ENCODE measurements around the gene RASAL3.
"Not testable (repeated sequence)": the region's sequence is repeated elsewhere in the genome, so short reads cannot be mapped to it uniquely, and the experiment has no call there.

Gene RASAL3

DNA sequence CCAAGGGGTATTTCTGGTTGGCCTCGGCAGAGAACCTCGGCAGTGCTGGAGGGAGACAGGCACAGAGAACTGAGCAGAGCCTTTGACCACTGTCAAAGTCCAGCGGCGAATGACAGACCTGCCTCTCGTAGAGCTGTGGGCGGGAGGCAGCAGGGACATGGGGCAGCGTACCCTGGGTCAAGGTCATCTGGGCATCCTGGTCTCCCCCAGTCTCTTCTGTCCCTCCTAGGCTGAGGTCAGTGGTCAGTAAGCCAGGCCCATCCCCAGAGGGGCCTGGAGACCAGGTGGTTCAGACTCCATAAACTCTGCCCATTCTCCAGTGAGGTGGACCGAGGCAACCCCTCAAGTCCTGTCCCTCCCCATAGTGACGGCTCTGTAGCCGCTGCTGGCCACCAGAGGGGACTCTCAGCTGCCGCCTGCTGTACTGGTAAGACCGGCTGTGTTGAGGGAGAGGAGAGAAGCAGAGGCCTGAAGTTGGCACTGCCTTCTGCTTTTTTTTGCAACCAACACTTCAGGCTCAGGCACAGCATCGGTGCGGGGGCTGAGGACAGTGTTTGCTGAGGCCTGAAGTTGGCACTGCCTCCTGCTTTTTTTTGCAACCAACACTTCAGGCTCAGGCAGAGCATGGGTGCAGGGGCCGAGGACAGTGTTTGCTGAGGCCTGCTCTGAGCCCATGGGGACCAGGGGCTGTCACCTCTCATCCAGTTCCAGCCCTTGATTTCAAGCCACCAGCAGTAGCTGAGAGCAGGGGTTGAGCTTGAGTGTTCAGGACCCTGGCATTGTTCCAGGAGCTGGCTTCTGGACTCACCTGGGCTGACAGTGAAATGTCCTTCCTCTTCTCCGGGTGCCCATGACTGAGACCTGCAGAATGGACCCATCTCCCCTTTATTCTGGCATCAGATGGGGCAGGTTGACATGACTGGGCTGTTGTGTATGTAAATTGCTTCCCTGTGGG, 15.3 kb upstream of the RASAL3 start, which contains the start of gene PGLYRP2:
Gene PGLYRP2 (minus strand): TSS at position 111 of the 955 bp plus-strand sequence. CDS start 130 bp downstream, outside the sequence.
- Histone ChIP-seq H3K27me3 (replicated peaks; ENCODE audit: insufficient read depth, low read length) (no peaks in the 10 kb centered on the region), H3F3A (ENCODE audit: insufficient read depth, low read length) (no peaks in the 10 kb centered on the region), H3K9ac (ENCODE audit: low read length) (no peak within 1 kb of the TSS), H2AFZ (ENCODE audit: low read length) (no peak within 1 kb of the TSS), H3K79me2 (ENCODE audit: low read length) (no peaks in the 10 kb centered on the region), H4K20me1 (ENCODE audit: insufficient read depth, low read length) (no peaks in the 10 kb centered on the region), H3K9me2 (replicated peaks; ENCODE audit: insufficient read depth, low read length) (no peaks in the 10 kb centered on the region), H3K9me3 (replicated peaks; ENCODE audit: insufficient read depth, low read length) (no peaks in the 10 kb centered on the region), H3K27ac (ENCODE audit: low read length) (no peak within 1 kb of the TSS), H3K36me3 (replicated peaks; ENCODE audit: insufficient read depth, low read length) (no peaks in the 10 kb centered on the region), H3K4me1 (ENCODE audit: low read length) (no peaks in the 10 kb centered on the region), H3K4me3 (ENCODE audit: low read length) (no peak within 1 kb of the TSS), H3K4me2 (ENCODE audit: low read depth, low read length) (no peak within 1 kb of the TSS)
- TF ChIP-seq EZH2phosphoT487 (IDR thresholded peaks at IDR 0.05; ENCODE audit: low read length) (no peak), EZH2 (optimal IDR thresholded peaks at IDR 0.05; ENCODE audit: low read depth, low read length) (no peak)
- no peak for DNase-seq

DNA sequence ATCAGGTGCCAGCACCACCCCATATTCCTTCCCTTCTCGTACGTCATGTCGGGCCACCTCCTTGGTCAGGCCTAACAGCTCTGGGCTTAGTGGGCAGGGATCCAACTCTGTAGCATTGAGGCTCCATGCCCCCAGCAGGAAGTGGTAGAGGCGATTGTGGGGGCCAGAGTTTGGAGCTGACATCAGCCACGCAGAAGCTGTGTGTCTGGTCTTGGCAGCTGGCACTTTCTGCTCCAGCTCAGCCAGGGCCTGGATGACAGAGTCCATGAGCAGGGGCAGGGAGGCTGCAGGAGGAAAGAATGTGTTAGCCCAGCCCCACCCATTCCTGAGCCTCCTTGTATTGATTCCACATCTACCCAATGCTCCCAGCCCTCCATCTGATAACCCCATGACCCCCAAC, 12.0 kb upstream of the RASAL3 start:
- Histone ChIP-seq H3K4me2 (ENCODE audit: low read depth, low read length) (no peak overlapping the region), H4K20me1 (ENCODE audit: insufficient read depth, low read length) (no peaks in the 10 kb centered on the region), H3K36me3 (replicated peaks; ENCODE audit: insufficient read depth, low read length) (no peaks in the 10 kb centered on the region), H3K4me1 (ENCODE audit: low read length) (no peaks in the 10 kb centered on the region), H3K9me3 (replicated peaks; ENCODE audit: insufficient read depth, low read length) (no peaks in the 10 kb centered on the region), H3K79me2 (ENCODE audit: low read length) (no peaks in the 10 kb centered on the region), H3K9ac (ENCODE audit: low read length) (no peak overlapping the region), H3F3A (ENCODE audit: insufficient read depth, low read length) (no peaks in the 10 kb centered on the region), H3K9me2 (replicated peaks; ENCODE audit: insufficient read depth, low read length) (no peaks in the 10 kb centered on the region), H2AFZ (ENCODE audit: low read length) (no peak overlapping the region), H3K27me3 (replicated peaks; ENCODE audit: insufficient read depth, low read length) (no peaks in the 10 kb centered on the region), H3K27ac (ENCODE audit: low read length) (no peak overlapping the region), H3K4me3 (ENCODE audit: low read length) (no peak overlapping the region)
- TF ChIP-seq, protein P1, sequence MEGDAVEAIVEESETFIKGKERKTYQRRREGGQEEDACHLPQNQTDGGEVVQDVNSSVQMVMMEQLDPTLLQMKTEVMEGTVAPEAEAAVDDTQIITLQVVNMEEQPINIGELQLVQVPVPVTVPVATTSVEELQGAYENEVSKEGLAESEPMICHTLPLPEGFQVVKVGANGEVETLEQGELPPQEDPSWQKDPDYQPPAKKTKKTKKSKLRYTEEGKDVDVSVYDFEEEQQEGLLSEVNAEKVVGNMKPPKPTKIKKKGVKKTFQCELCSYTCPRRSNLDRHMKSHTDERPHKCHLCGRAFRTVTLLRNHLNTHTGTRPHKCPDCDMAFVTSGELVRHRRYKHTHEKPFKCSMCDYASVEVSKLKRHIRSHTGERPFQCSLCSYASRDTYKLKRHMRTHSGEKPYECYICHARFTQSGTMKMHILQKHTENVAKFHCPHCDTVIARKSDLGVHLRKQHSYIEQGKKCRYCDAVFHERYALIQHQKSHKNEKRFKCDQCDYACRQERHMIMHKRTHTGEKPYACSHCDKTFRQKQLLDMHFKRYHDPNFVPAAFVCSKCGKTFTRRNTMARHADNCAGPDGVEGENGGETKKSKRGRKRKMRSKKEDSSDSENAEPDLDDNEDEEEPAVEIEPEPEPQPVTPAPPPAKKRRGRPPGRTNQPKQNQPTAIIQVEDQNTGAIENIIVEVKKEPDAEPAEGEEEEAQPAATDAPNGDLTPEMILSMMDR (IDR thresholded peaks at IDR 0.05; ENCODE audit: low read length) = no peak
- TF ChIP-seq EZH2 (optimal IDR thresholded peaks at IDR 0.05; ENCODE audit: low read depth, low read length) (no peak), EZH2phosphoT487 (IDR thresholded peaks at IDR 0.05; ENCODE audit: low read length) (no peak)
- DNase-seq = no peak

DNA sequence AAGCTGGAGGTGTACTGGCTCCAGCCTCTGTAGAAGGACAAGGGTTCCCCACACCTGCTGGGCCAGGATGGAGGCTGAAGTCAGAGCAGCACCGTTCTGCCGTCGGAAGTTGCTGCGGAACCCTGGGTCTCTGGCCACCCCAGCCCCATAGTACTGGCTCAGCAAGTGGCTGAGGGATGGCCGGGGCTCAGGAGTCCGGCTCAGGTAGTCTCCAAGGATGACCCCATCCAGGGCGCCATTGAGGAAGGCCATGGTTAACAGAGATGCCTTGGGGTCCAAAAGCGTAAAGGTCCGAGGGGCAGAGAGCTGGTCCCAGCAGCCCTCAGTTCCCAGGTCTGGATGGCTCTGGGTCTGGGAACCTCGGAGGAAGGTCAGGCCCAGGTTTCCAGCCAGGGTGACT, 11.3 kb upstream of the RASAL3 start:
- H4K20me1 ChIP-seq (ENCODE audit: insufficient read depth, low read length) = no peaks in the 10 kb centered on the region
- no peaks in the 10 kb centered on the region for H3K9me3 ChIP-seq (replicated peaks; ENCODE audit: insufficient read depth, low read length)
- TF ChIP-seq EZH2 (optimal IDR thresholded peaks at IDR 0.05; ENCODE audit: low read depth, low read length) (no peak), EZH2phosphoT487 (IDR thresholded peaks at IDR 0.05; ENCODE audit: low read length) (no peak)
- TF ChIP-seq, protein P1 (IDR thresholded peaks at IDR 0.05; ENCODE audit: low read length) = no peak
- no peaks in the 10 kb centered on the region for H3K79me2 ChIP-seq (ENCODE audit: low read length)
- H3K9me2 ChIP-seq (replicated peaks; ENCODE audit: insufficient read depth, low read length) = no peaks in the 10 kb centered on the region
- H3K4me2 ChIP-seq (ENCODE audit: low read depth, low read length) = no peak overlapping the region
- H3K9ac ChIP-seq (ENCODE audit: low read length) = no peak overlapping the region
- no peak overlapping the region for H2AFZ ChIP-seq (ENCODE audit: low read length)
- no peaks in the 10 kb centered on the region for H3F3A ChIP-seq (ENCODE audit: insufficient read depth, low read length)
- DNase-seq = no peak
- H3K27me3 ChIP-seq (replicated peaks; ENCODE audit: insufficient read depth, low read length) = no peaks in the 10 kb centered on the region
- no peak overlapping the region for H3K27ac ChIP-seq (ENCODE audit: low read length)
- no peak overlapping the region for H3K4me3 ChIP-seq (ENCODE audit: low read length)
- H3K4me1 ChIP-seq (ENCODE audit: low read length) = no peaks in the 10 kb centered on the region
- H3K36me3 ChIP-seq (replicated peaks; ENCODE audit: insufficient read depth, low read length) = no peaks in the 10 kb centered on the region

DNA sequence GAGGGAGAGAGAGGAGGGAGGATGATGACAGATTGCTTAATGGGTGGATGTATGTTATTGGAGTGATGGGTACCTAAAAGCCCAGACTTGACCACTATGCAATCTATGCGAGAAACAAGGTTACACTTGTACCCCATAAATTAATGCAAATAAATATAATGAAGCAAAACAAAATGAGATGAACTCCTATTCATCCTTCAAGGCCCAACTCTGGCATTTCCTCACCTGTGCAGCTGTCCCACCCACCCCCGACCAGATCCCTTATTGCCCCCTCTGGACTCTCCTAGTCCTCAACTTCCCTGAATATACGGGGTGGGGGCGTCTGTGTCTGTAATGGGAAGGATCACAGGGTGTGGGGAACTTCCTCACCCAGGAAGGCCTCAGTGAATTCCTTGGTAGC, 10.8 kb upstream of the RASAL3 start:
- Histone ChIP-seq H3K27ac (ENCODE audit: low read length) (no peak overlapping the region), H3K4me3 (ENCODE audit: low read length) (no peak overlapping the region), H4K20me1 (ENCODE audit: insufficient read depth, low read length) (no peaks in the 10 kb centered on the region), H3K4me2 (ENCODE audit: low read depth, low read length) (no peak overlapping the region), H3F3A (ENCODE audit: insufficient read depth, low read length) (no peaks in the 10 kb centered on the region), H3K9ac (ENCODE audit: low read length) (no peak overlapping the region), H3K4me1 (ENCODE audit: low read length) (no peaks in the 10 kb centered on the region), H3K36me3 (replicated peaks; ENCODE audit: insufficient read depth, low read length) (no peaks in the 10 kb centered on the region), H3K9me3 (replicated peaks; ENCODE audit: insufficient read depth, low read length) (no peaks in the 10 kb centered on the region), H3K79me2 (ENCODE audit: low read length) (no peaks in the 10 kb centered on the region), H2AFZ (ENCODE audit: low read length) (no peak overlapping the region), H3K9me2 (replicated peaks; ENCODE audit: insufficient read depth, low read length) (no peaks in the 10 kb centered on the region), H3K27me3 (replicated peaks; ENCODE audit: insufficient read depth, low read length) (no peaks in the 10 kb centered on the region)
- TF ChIP-seq EZH2phosphoT487 (IDR thresholded peaks at IDR 0.05; ENCODE audit: low read length) = no peak
- TF ChIP-seq EZH2 (optimal IDR thresholded peaks at IDR 0.05; ENCODE audit: low read depth, low read length) = no peak
- TF ChIP-seq, protein P1 (IDR thresholded peaks at IDR 0.05; ENCODE audit: low read length) = no peak
- DNase-seq = no peak

DNA sequence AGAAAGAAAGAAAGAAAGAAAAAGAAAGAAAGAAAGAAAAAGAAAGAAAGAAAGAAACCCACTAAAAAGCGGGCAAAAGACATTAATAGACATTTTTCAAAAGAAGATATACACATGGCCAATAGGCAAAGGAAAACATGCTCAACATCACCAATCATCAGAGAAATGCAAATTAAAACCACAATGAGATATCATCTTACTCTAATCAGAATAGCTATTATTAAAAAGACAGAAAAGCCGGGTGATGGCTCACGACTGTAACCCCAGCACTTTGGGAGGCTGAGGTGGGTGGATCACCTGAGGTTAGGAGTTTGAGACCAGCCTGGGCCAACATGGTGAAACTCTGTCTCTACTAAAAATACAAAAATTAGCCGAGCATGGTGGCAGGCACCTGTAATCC, 9.5 kb upstream of the RASAL3 start:
- not testable (repeated sequence) for H3K9me2 ChIP-seq (replicated peaks; ENCODE audit: insufficient read depth, low read length); H3K4me2 ChIP-seq (ENCODE audit: low read depth, low read length); H4K20me1 ChIP-seq (ENCODE audit: insufficient read depth, low read length); H2AFZ ChIP-seq (ENCODE audit: low read length); H3K9ac ChIP-seq (ENCODE audit: low read length); H3K9me3 ChIP-seq (replicated peaks; ENCODE audit: insufficient read depth, low read length); DNase-seq; H3K4me1 ChIP-seq (ENCODE audit: low read length); H3K79me2 ChIP-seq (ENCODE audit: low read length); H3K27ac ChIP-seq (ENCODE audit: low read length); H3K27me3 ChIP-seq (replicated peaks; ENCODE audit: insufficient read depth, low read length); H3K4me3 ChIP-seq (ENCODE audit: low read length); H3F3A ChIP-seq (ENCODE audit: insufficient read depth, low read length); H3K36me3 ChIP-seq (replicated peaks; ENCODE audit: insufficient read depth, low read length)

Measured in MM.1S (cell line).